ENCODE measurements around the gene DCC.

Gene DCC

DNA sequence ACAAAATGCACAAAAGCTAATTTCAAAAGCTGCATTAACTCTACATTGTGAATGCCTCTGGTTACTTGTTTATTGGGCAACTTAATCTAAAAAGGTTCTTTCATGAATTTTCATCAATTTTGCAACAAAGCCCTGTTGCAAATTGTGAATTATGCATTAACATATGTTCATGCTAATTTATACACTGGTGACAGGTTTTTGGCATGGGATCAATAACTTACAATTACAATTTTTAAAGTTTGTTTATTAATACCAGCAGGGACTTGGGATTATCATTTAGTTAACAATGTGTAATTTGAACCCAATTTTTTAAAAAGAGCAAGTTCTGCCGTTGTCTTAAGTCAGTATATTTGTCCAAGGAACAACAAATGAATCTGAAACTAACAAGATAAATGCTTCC is 183.6 kb downstream of the DCC start:
- no peak for TF ChIP-seq EZH2 (optimal IDR thresholded peaks at IDR 0.05; ENCODE audit: low read depth, low read length)
- TF ChIP-seq, protein P1, sequence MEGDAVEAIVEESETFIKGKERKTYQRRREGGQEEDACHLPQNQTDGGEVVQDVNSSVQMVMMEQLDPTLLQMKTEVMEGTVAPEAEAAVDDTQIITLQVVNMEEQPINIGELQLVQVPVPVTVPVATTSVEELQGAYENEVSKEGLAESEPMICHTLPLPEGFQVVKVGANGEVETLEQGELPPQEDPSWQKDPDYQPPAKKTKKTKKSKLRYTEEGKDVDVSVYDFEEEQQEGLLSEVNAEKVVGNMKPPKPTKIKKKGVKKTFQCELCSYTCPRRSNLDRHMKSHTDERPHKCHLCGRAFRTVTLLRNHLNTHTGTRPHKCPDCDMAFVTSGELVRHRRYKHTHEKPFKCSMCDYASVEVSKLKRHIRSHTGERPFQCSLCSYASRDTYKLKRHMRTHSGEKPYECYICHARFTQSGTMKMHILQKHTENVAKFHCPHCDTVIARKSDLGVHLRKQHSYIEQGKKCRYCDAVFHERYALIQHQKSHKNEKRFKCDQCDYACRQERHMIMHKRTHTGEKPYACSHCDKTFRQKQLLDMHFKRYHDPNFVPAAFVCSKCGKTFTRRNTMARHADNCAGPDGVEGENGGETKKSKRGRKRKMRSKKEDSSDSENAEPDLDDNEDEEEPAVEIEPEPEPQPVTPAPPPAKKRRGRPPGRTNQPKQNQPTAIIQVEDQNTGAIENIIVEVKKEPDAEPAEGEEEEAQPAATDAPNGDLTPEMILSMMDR (IDR thresholded peaks at IDR 0.05; ENCODE audit: low read length), result no peak
- TF ChIP-seq EZH2phosphoT487 (IDR thresholded peaks at IDR 0.05; ENCODE audit: low read length), result no peak
- no peaks in the 10 kb centered on the region for H3K9me2 ChIP-seq (replicated peaks; ENCODE audit: insufficient read depth, low read length)
- H3K4me2 ChIP-seq (ENCODE audit: low read depth, low read length), result no peak overlapping the region
- no peaks in the 10 kb centered on the region for H3K36me3 ChIP-seq (replicated peaks; ENCODE audit: insufficient read depth, low read length)
- H4K20me1 ChIP-seq (ENCODE audit: insufficient read depth, low read length), result no peaks in the 10 kb centered on the region
- no peak overlapping the region for H3K27ac ChIP-seq (ENCODE audit: low read length)
- H3K27me3 ChIP-seq (replicated peaks; ENCODE audit: insufficient read depth, low read length), result no peaks in the 10 kb centered on the region
- no peak overlapping the region for H3K9ac ChIP-seq (ENCODE audit: low read length)
- H3F3A ChIP-seq (ENCODE audit: insufficient read depth, low read length), result no peaks in the 10 kb centered on the region
- no peaks in the 10 kb centered on the region for H3K79me2 ChIP-seq (ENCODE audit: low read length)
- no peaks in the 10 kb centered on the region for H3K4me1 ChIP-seq (ENCODE audit: low read length)
- H2AFZ ChIP-seq (ENCODE audit: low read length), result no peak overlapping the region
- H3K9me3 ChIP-seq (replicated peaks; ENCODE audit: insufficient read depth, low read length), result no peaks in the 10 kb centered on the region
- no peak overlapping the region for H3K4me3 ChIP-seq (ENCODE audit: low read length)
- no peak for DNase-seq

DNA sequence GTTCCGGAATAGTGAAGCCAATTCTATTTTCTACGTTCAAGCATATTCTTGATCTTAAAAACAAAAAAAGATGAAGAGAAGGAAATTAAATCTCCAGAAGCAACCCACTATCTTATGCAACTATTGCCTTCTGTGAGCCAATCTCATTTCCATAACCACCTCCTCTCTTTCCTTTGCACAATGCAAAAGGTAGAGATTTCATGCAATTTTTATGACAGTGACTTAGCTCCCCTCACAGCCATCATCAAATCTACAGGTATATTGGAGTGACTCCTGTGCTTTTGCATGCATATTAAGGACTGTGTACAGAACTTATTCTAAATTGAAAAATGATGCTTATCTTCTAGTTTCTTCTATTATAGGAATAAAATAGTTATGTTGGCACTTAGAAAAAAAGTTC is 191.8 kb downstream of the DCC start:
- H3K9ac ChIP-seq (ENCODE audit: low read length), result no peak overlapping the region
- TF ChIP-seq EZH2 (optimal IDR thresholded peaks at IDR 0.05; ENCODE audit: low read depth, low read length) (no peak), EZH2phosphoT487 (IDR thresholded peaks at IDR 0.05; ENCODE audit: low read length) (no peak)
- TF ChIP-seq, protein P1 (IDR thresholded peaks at IDR 0.05; ENCODE audit: low read length), result no peak
- DNase-seq, result no peak
- no peaks in the 10 kb centered on the region for H3K27me3 ChIP-seq (replicated peaks; ENCODE audit: insufficient read depth, low read length)
- no peak overlapping the region for H3K4me3 ChIP-seq (ENCODE audit: low read length)
- H3K4me2 ChIP-seq (ENCODE audit: low read depth, low read length), result no peak overlapping the region
- no peaks in the 10 kb centered on the region for H3F3A ChIP-seq (ENCODE audit: insufficient read depth, low read length)
- H3K9me3 ChIP-seq (replicated peaks; ENCODE audit: insufficient read depth, low read length), result no peaks in the 10 kb centered on the region
- H3K27ac ChIP-seq (ENCODE audit: low read length), result no peak overlapping the region
- H3K9me2 ChIP-seq (replicated peaks; ENCODE audit: insufficient read depth, low read length), result no peaks in the 10 kb centered on the region
- H2AFZ ChIP-seq (ENCODE audit: low read length), result no peak overlapping the region
- no peaks in the 10 kb centered on the region for H3K36me3 ChIP-seq (replicated peaks; ENCODE audit: insufficient read depth, low read length)
- no peaks in the 10 kb centered on the region for H3K79me2 ChIP-seq (ENCODE audit: low read length)
- H4K20me1 ChIP-seq (ENCODE audit: insufficient read depth, low read length), result no peaks in the 10 kb centered on the region
- no peaks in the 10 kb centered on the region for H3K4me1 ChIP-seq (ENCODE audit: low read length)

DNA sequence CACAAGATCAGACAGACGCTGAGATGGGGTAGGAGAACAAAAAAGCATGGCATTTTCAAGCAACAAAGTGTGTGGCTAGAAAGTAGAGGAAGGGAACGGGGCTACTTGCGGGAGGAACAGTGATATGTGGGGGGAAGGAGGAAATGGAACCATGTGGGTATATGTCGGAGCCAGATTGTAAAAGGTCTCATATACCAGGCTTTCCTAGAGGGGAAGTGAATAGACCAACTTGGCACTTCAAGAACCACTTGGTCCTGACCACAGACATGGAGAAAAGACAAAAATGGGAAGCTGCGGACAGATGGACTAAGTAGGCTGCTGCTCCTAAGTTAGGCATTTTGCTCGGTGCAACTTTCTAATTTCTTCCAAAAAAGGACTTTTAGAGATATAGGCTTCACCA is 196.0 kb downstream of the DCC start:
- Histone ChIP-seq H3K9me3 (replicated peaks; ENCODE audit: insufficient read depth, low read length) (no peaks in the 10 kb centered on the region), H3K36me3 (replicated peaks; ENCODE audit: insufficient read depth, low read length) (no peaks in the 10 kb centered on the region), H2AFZ (ENCODE audit: low read length) (no peak overlapping the region), H3K27me3 (replicated peaks; ENCODE audit: insufficient read depth, low read length) (no peaks in the 10 kb centered on the region), H3K4me2 (ENCODE audit: low read depth, low read length) (no peak overlapping the region), H3K4me1 (ENCODE audit: low read length) (no peaks in the 10 kb centered on the region), H3F3A (ENCODE audit: insufficient read depth, low read length) (no peaks in the 10 kb centered on the region), H3K9me2 (replicated peaks; ENCODE audit: insufficient read depth, low read length) (no peaks in the 10 kb centered on the region), H3K79me2 (ENCODE audit: low read length) (no peaks in the 10 kb centered on the region), H4K20me1 (ENCODE audit: insufficient read depth, low read length) (no peaks in the 10 kb centered on the region), H3K27ac (ENCODE audit: low read length) (no peak overlapping the region), H3K4me3 (ENCODE audit: low read length) (no peak overlapping the region), H3K9ac (ENCODE audit: low read length) (no peak overlapping the region)
- TF ChIP-seq, protein P1 (IDR thresholded peaks at IDR 0.05; ENCODE audit: low read length), result no peak
- TF ChIP-seq EZH2phosphoT487 (IDR thresholded peaks at IDR 0.05; ENCODE audit: low read length) (no peak), EZH2 (optimal IDR thresholded peaks at IDR 0.05; ENCODE audit: low read depth, low read length) (no peak)
- no peak for DNase-seq

All from MM.1S (cell line).